NCI-H187 treated with DMSO at 0.1 percent for 48 hours (cell line): Measurements from ENCODE around the gene HDGFL2.

Experiments
- DNase-seq: peaks from one replicate; lab custom pipeline; 2025; lab: John Stamatoyannopoulos, UW

The HDGFL2 gene

DNA sequence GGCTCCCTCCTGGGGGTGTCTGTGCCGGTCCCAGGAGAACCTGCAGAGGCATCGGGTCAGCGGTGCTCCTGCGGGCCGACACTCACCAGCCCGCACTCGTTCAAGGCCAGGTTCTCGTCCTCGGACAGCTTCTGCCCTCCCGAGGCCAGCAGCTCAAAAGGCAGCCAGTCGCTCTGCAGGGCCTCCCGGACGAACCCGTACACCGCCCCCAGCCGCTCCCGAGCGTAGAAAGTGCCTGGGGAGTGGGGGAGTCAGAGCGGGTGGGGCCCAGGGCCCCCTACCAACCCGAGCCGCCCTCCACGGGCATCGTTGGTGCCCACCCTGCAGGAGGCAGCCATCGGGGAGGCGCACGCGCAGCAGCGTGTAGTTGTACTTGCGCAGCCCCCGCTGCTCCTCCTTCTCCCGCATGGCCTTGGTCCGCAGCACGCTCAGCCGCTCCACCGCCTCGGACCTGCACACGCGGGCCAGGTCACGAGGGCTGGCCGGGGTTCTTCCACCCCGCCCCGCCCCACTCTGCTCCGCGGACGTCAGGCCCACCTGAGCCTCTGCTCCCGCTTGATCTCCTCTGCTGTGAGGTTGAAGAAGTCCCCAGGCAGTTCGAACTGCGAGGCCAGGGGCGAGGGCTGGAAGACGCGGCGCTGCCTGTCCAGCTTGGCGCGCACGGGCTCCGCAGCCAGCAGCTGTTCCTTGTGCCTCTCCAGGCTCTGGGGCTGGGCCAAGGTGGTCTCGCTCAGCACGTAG, 26.0 kb upstream of the HDGFL2 start:
- DNase-seq, result no peak

DNA sequence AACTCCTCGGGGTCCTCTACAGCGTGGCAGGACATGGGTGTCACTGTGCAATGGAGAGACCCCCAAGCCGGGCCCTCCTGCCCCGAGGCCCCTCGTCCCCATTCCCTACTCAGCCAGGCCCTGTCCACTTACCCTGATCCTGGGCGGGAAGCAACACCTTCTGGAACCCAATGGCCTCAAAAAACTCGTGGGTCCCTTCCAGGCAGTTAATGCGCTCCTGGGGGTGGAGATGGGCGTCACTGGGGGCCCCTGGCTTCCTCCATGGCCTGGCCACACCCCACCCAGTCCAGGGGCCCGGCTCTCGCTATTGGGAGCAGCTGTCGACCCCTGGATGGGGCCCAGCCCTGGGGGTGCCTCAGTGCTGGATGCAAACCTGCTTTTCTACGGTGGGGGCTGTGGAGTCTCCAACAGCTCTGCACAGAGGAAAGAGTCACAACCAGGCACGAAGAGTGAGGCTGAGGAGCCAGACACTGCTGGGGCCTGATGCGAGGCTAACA, 25.3 kb upstream of the HDGFL2 start:
- no peak for DNase-seq

DNA sequence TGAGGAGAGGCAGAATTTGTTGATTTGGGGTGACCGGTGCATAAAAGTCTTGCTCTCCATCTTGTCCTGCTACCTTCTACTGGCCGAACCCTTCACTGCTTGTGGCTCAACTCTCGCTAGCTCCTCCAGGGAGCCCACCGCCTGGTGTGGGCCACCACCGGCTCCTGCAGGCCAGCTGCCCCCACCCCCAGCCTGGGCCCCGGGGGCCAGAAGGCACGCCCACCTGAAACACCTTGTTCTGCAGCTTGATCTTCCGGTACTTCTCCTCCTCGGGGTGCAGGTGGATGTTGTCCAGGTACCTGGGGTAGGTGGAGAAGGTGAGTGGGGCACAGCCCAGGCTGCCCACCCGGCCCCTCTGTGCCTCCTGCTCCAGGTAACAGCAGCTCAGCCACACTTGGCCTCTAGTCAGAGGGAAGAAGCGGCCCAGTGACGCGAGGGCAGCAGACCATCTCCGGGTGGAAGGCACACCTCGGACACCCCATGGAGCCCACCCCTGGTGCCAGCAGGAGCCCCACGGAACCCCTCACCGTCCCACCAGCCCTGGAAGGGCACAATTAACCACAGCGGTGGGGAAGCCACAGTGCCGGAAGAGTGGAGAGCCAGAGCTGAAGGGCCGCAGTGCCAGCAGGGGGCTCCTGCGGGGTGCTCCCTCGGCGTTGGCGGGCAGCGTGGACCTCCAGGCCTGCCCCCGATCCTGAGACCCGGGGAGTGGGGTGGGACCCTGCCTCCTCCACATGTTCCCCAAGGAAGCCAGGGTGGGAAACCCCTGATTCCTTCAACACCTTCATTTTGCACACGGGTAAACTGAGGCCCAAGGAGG, 24.6 kb upstream of the HDGFL2 start:
- no peak for DNase-seq

DNA sequence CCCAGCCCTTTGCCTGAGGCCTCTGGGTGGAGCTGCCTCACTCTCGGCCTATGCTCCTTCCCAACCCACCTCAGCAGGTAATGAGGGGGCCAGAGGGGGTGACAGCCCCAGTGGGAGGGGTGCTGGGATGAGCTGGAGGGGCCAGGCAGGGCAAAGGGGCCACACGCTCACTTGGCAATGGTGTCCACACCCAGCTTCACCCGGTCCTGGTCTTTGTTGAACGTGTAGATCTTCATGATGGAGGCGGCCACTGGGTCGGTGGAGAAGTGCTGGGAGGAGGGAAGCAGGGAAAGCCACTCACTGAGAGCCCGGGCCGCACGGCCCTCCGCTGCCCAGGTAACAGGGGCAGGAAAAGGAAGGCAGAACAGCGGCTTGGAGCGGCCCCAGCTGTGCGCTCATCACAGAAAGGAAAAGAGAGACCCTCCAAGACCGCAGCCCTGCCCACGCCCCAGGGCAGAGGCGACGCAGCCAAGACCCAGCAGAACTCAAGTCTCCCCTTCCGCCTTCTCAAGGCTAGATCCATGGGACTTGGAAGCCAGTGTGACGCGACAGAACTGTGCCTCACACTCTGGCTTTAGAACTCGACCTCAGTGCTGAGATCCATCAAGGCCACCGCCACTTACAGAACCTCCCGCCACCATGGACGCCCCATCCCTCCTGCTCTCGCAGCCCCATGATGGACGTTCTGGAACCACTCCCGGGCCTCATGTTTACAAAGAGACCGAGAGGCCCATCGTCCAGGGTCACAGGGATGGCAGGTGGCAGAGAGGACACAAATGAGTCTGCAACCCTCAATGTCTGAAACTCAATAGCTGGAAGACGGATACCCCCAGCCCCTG, 23.7 kb upstream of the HDGFL2 start:
- DNase-seq, result no peak

DNA sequence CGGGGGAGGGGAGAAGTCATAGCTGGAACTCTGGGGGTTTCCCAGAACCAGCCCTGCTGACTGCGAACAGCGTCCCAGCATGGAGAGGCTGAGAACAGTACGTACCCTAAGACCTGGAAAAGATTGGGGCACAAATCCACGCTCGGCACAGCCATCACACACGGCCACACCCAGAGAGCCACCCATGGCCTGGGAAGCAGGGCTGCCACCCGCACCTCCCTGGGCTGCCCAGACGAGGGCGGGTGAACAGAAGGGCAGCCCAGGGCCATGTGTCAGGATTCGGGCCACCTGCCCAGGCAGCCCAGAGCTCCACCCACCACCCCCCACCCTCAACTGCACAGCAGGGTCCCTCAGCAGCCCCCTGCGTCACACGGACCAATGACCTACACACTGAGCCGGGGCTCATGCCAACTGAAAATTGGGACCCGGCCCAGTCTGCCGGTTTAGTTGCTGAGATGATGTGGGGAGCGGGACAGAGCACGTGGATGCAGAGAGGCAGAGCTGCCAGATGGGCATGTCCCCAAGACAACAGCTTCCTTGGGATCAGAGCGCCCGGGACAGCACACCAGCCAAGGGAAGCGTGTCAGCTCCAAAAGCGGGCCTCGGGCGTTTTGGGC, 23.0 kb upstream of the HDGFL2 start:
- DNase-seq, result no peak

DNA sequence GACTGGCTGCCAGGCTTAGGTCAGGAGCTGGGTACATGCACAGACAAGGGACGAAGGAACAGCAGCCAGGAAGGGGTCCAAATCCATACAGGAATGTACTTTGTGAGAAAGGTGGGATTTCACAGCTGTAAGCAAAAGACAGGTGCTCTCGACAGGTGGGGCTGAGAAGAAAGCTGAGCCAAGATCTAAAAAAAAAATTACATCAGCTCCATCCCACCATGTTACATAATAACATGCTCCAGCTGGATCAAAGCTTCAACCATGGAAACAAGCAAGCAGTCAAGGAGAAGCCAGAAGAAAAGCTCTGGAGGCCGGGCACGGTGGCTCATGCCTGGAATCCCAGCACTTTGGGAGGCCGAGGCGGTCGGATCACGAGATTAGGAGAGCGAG, 22.5 kb upstream of the HDGFL2 start:
- no peak for DNase-seq

DNA sequence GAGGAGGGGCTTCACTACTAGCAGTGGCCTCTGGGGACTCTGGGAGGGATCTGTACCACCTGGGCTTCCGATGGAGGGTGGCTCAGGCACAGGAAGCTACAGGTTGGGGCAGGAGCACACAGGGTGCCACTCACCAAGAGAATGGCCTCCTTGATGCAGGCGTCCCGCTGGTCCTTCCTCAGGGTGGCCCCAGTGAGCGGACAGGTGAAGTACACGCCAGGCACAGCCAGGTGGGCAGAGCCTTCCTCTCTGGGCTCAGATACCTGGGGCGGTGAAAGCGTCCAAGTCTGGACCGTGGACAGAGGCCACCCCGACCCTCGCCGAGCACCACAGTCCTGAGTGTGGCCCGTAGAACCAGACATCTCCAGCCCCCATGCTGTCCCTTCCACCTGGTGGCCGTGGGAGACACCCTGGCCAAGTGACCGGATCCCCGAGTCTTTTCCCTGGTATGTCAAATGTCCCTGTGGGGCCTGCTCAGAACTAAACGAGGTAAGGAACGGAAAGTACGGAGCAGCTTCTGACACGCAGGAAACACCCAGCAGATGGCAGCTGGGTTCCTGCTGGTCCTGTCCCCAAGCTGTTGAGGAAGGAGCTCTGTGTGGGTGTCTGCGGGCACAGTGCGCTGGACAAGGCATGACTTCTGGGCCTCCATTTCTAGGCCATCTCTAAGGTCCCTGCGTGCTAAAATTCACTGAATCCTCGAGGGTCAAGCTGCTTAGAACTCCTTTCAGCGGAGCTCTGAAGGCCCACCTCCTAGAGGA, 19.7 kb upstream of the HDGFL2 start:
- DNase-seq, result no peak

DNA sequence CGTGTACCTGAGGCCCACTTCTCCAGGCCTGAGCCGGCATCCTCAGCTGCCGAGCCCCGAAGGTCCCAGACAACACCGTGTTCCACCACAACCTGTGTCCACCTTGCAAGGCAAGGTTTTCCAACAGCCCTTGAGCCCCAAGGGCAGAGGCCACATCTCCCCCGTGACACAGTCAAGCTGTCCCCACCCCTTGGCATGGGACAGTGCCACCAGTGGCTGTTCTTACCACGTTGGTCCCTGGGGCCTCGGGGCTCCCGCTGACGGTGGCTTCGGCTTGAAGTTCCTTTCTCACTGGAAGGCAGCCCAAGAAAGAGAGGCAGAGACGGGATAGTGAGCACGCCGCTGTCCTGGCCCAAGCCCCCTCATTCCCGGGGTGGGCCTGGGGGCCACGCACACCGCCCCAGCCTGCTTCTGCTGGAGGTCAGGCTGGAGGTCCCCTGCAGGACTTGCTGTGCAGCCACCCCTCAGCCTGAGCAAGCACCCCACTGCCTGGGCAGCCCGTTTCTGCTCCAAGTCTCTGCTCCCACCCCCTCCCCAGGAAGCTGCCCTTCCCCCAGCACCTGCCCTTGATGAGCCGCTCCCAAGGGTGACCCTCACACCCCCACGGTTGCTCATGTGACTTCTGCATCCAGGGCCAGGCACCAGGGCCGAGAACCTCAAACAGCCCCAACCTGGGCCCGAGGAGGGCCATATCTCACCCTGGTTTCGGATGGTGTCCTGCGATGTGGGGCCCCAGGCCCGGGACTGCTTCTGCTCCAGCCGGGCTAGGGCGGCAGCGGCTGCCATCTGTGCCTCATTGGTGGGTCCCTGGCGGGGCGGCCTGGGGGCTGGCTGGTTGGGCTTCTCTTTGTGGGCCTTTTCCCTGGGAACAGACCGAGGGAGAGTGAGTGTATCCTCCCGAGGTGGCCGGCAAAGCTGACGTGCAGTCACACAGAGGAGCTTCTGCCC, 18.6 kb upstream of the HDGFL2 start:
- no peak for DNase-seq

DNA sequence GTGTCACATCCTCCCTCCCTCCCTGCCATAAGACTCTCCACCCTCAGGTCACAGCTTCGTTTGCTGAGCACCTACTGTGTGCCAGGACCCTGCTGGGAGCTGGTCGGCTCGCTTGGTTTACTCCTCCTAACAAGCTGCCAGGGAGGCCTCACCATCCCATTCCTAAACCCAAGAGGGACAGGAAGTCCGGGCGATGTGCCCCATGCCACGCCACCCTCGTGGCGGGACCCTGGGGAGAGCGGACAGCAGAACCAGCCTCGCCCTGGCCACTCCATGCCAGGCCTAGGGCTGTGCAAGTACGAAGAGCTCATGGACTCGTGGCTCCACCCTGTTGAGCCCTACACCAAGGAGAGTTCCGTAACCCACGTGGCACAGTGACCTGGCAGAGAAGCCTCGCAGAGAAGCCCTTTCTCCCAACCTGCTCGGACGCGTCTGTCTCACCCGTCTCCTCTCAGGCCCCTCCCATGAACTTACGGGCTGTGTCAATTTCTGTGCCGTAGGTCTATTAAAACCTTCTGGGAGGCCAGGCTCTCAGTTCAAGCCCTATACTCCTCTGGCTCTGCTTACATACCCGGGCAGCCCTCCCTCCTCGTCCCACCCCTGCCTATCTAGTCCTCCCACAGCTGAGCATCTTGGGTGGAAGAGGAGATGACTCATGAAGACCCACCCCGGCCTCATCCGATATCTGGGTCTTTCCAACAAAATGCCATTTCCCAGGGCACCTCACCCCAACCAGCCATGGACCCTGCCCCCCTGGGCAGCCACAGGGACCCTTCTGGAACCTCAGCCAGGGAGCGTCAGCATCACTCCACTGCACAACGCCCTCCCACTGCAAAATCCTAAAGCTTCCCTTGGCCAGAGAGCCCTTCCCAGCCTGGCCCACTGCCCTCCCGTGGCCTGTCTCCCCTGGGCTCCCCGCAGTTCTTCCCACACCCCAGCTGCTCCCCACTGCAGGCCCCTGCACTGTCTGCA, 17.1 kb upstream of the HDGFL2 start:
- DNase-seq, result no peak

DNA sequence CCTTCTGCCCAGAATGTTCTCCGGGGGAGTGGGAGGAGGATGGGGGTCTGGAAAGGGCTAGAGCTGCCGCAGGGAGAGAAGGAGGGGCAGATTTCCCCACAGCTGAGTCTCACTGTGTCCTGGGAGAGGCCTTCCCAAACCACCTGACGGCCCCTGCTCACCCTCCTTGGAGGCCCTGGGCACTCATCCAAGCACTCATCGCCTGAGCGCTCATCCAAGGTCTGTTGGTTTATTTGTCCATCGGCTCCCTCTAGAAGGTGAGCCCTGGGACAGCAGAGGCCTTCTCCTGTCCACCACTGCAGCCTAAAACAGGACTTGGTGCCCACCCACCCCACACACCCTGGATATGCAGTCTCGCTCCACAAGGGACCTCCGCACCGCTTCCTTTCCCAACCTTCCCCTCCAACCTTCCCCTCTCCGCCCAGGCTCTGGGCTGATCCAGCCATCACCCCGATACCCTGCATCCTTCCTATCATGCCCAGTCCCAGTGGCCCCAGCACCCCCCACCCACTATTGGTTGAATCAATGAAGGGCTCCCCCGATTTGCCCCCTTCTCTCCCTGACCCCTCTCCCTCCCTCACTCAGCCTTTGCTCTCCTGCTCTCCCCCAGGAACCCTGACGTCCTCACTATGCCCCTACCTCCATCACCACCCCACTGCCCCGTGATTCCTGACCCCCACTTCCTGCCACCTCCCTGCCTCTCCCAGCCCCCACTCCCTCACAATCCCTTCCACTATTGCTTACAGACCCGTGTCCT, 16.2 kb upstream of the HDGFL2 start:
- DNase-seq, result no peak

DNA sequence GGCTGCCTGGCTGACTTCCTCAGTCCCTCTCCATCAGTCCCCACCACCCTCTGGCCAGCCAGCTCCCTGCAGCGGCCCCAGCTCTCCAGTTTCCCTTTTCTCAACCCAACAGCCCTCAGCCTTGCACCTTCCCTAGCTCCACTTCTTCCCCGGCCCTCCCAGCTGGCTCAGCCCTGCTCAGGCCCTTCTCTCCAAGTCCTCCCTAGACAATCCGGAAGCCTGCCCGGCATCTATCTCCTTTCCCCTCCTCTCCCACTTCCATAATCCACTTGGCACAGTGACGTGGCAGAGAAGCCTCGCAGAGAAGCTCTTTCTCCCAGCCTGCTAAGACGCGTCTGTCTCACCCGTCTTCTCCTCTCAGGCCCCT, 15.6 kb upstream of the HDGFL2 start:
- no peak for DNase-seq

DNA sequence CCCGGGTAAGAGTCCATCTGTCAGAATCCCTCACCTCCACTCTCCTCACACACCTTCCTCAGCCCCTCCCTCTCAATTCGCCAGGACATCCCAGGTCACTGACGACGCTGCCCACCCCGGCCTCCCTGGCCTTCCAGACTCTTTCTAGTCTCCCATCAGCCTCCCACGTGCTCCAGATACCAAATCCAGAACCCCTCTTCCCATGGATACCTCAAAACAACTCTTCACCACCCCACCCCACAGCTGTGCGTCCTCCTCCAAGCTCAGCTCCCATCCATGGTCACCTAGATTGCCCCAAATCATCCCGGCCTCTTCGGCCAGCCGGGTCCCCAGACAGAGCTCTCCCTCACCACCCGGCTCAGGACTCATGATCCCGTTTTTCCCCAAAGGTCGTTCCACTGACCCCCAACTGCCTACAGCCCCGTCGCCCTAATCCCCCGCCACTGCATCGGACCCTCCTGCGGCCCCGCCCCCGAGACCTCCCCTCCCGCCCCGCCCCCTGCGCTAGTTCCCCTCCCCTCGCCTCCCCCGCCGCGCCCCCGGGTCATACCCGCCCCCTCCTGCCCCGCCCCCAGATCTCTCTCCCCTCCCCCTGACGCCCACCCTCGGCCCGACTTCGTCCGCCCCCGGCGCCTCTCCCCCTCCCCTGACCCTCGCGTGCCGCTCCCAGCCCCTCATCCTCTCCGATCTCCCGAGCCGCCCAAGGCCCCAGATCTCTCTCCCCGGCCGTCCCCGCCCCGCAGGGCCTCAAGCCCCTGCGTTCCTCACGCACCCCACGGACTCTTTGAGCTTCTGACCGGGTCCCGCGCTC, 15.0 kb upstream of the HDGFL2 start:
- no peak for DNase-seq

DNA sequence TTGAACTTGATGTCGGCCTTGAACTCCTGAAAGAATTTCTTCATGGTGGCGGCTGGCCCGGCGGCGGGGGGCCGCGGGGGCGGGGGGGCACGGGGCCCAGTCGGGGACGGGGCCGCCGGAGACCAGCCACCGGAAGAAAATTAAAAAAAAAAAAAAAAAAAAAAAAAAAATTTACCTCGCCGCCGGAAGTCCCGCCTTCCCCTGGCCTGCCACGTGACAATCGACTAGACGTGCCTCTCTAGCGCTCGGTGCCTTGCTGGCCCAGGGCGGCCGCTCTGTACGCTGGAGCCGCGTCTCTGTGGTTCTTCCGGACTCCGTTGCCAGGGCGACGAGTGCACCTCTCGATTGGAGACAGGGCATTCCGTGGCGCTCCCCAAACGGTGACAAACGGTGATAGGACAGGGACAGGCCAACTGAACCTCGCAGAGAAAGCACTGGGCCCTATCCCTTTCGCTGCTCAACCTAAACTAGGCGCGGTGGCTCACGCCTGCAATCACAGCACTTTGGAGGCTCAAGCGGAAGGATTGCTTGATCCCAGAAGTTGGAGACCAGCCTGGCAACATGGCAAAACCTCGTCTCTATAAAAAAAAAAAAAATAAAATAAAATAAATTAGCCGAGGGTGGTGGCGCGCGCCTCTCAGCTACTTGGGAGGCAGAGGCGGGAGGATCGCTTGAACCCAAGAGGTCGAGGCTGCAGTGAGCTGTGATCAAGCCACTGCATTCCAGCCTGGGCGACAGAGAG, 14.3 kb upstream of the HDGFL2 start, which contains the start of gene UBXN6:
UBXN6 (minus strand) TSS at position 141 of the 742 bp plus-strand sequence; CDS start at position 44, 97 bp downstream.
- DNase-seq, result peak; percentile 84

DNA sequence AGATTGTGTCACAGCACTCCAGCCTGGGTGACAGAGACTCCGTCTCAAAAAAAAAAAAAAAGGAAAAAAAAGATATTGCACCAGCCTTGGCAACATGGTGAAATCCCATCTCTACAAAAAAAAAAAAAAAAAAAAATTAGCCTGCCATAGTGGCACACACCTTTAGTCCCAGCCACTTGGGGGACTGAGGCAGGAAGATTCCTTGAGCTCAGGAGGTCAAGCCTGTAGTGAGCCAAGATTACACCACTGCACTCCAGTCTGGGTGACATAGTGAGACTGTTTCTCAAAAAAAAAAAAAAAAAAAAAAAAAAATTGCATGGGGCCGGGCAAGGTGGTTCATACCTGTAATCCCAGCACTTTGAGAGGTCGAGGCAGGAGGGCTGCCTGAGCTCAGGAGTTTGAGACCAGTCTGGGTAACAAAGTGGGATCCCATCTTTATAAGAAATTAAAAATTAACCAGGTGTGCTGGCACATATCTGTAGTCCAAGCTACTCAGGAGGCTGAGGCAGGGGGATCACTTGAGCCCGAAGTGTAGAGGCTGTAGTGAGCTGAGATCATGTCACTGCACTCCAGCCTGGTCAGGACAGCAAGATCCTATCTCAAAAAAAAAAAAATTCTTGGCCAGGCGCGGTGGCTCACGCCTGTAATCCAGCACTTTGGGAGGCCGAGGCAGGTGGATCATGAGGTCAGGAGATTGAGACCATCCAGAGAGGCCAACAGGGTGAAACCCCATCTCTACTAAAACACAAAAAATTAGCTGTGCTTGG, 7.1 kb upstream of the HDGFL2 start:
- no peak for DNase-seq

DNA sequence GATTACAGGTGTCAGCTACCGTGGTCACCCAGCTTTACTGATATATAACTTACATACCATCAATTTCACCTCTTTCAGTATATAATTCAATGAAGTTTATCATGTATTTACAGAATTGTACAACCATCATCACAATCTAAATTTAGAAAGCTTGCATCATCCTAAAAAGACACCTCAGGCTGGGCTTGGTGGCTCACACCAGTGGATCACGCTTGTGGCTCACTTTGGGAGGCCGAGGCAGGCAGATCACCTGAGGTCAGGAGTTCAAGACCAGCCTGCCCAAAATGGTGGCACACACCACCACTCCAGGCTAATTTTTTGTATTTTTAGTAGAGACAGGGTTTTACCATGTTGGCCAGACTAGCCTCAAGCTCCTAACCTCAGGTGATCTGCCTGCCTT, 4.3 kb upstream of the HDGFL2 start:
- DNase-seq, result no peak
